ENCODE results near the gene CDA.

Gene CDA

GRCh38 chr1:20618550-20618949, 29.7 kb downstream of the CDA start:
- DNase-seq, result no peak

- no peak for DNase-seq
These were observed 31.1 kb downstream of the CDA start for GRCh38 chr1:20619999-20620398.

GRCh38 chr1:20621012-20621411, 32.1 kb downstream of the CDA start:
- DNase-seq, result no peak

- DNase-seq, result no peak
These were observed 35.8 kb downstream of the CDA start for GRCh38 chr1:20624709-20625108.

GRCh38 chr1:20625176-20626097, 36.5 kb downstream of the CDA start:
- DNase-seq, result no peak

- DNase-seq, result no peak
These were observed 37.2 kb downstream of the CDA start for GRCh38 chr1:20626098-20626427.

- no peak for DNase-seq
These were observed 37.6 kb downstream of the CDA start for GRCh38 chr1:20626524-20626923.

GRCh38 chr1:20630729-20631128, 41.8 kb downstream of the CDA start:
- DNase-seq, result no peak

- DNase-seq, result no peak
These were observed 43.5 kb downstream of the CDA start for GRCh38 chr1:20632386-20632785.

- peak; percentile 88 for DNase-seq
These were observed 44.5 kb downstream of the CDA start, which contains the start of gene PINK1 for GRCh38 chr1:20633190-20634064. PINK1 (plus strand) TSS chr1:20633458; CDS start chr1:20633549, 91 bp downstream.

- no peak for DNase-seq
These were observed 45.2 kb downstream of the CDA start for GRCh38 chr1:20634065-20634593.

GRCh38 chr1:20634594-20635084, 45.7 kb downstream of the CDA start:
- peak; percentile 39 for DNase-seq

GRCh38 chr1:20636785-20637347, 48.0 kb downstream of the CDA start:
- no peak for DNase-seq

- DNase-seq, result peak; percentile 46
These were observed 51.3 kb downstream of the CDA start for GRCh38 chr1:20640183-20640597.

- DNase-seq, result no peak
These were observed 53.1 kb downstream of the CDA start for GRCh38 chr1:20641975-20642374.

GRCh38 chr1:20643080-20643479, 54.2 kb downstream of the CDA start:
- no peak for DNase-seq

GRCh38 chr1:20644416-20644815, 55.5 kb downstream of the CDA start:
- DNase-seq, result no peak

GRCh38 chr1:20645414-20645813, 56.5 kb downstream of the CDA start:
- DNase-seq, result no peak

- DNase-seq, result no peak
These were observed 59.5 kb downstream of the CDA start for GRCh38 chr1:20648438-20648837.

- DNase-seq, result no peak
These were observed 60.0 kb downstream of the CDA start for GRCh38 chr1:20648946-20649345.

GRCh38 chr1:20652300-20652699, 63.4 kb downstream of the CDA start:
- DNase-seq, result no peak

GRCh38 chr1:20654104-20654690, 65.3 kb downstream of the CDA start:
- DNase-seq, result no peak

- DNase-seq, result no peak
These were observed 68.1 kb downstream of the CDA start for GRCh38 chr1:20657024-20657423.
